Measurements from ENCODE around the gene BGN. TPM values are rescaled to one million over a fixed set of nuclear protein-coding genes. Genes with fewer than 3 reads are reported as not detected.

Gene BGN
- total and polyA plus RNA-seq, 10 of the 15 experiments (the other 5 are each of a cell fraction or from before 2014, with no cell fraction given): 0.06 to 0.18 (median 0.12) TPM; not detected in 7

DNA sequence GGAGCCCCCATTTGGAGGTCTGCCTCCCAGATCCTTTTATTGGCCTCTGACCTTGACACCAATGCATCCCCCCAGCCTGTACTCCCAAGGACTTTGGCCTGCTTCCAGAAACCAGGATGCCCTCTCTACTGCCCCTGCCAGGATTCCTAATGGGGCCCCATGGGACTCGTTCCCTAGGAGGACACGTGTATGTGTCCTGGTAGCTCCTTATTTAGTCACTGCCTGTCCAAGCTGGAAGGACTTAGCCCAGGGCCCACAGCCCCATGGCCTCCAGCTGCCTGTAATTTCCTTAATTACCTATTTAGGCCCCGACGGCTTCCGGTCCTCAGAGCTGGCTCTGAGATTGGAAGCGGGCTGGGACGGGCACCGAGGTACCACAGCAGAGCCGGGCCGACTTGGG is 32.0 kb downstream of the BGN start (continued):
- TF ChIP-seq, protein P1, sequence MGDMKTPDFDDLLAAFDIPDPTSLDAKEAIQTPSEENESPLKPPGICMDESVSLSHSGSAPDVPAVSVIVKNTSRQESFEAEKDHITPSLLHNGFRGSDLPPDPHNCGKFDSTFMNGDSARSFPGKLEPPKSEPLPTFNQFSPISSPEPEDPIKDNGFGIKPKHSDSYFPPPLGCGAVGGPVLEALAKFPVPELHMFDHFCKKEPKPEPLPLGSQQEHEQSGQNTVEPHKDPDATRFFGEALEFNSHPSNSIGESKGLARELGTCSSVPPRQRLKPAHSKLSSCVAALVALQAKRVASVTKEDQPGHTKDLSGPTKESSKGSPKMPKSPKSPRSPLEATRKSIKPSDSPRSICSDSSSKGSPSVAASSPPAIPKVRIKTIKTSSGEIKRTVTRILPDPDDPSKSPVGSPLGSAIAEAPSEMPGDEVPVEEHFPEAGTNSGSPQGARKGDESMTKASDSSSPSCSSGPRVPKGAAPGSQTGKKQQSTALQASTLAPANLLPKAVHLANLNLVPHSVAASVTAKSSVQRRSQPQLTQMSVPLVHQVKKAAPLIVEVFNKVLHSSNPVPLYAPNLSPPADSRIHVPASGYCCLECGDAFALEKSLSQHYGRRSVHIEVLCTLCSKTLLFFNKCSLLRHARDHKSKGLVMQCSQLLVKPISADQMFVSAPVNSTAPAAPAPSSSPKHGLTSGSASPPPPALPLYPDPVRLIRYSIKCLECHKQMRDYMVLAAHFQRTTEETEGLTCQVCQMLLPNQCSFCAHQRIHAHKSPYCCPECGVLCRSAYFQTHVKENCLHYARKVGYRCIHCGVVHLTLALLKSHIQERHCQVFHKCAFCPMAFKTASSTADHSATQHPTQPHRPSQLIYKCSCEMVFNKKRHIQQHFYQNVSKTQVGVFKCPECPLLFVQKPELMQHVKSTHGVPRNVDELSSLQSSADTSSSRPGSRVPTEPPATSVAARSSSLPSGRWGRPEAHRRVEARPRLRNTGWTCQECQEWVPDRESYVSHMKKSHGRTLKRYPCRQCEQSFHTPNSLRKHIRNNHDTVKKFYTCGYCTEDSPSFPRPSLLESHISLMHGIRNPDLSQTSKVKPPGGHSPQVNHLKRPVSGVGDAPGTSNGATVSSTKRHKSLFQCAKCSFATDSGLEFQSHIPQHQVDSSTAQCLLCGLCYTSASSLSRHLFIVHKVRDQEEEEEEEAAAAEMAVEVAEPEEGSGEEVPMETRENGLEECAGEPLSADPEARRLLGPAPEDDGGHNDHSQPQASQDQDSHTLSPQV (IDR thresholded peaks at IDR 0.05): no peak

DNA sequence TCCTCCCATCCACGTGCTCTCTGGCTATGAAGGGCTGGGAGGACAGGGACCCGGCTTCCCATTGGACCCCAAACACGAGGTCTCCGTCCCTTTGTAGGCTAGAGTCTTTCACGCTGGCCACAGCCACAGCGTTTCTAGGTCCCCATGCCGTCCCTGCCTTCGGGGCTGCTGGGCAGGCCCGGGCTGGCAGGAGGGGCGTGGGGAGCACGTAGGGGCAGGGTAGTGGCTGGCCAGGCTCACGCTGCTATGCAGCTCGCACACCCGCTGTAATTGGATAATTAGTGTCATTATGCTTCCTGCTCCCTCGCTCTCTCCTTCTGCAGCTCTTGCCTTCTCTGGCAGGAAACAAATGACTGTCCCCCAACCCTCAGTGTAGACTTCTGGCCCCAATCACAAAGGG is 32.4 kb downstream of the BGN start:
- WGBS (ENCODE audit: insufficient coverage, insufficient replicate concordance, low lambda C conversion rate, missing lambda C conversion rate): 38% methylated on average over 15 of the region's 15 CpGs
- BruUV-seq (replicated peaks): no TSS peak
- CTCF ChIA-PET: no interaction called here

More for the DNA sequence above, 32.4 kb downstream of the BGN start:
- Histone ChIP-seq H3K27me3 (replicated peaks in 1 of 2; ENCODE audit: control insufficient read depth in 2 of 2, insufficient read depth in 2 of 2, low read length in 1 of 2) (no peaks in the 10 kb centered on the region; a peak in 1 of 4 replicates), H3K79me2 (ENCODE audit: control insufficient read depth, insufficient read depth, low read length) (no peaks in the 10 kb centered on the region), H3K4me2 (ENCODE audit: control insufficient read depth, insufficient read depth) (no peak overlapping the region), H2AFZ (ENCODE audit: control insufficient read depth, low read depth, low read length) (no peak overlapping the region), H3K4me1 (ENCODE audit: control insufficient read depth, insufficient read depth, low read length) (no peaks in the 10 kb centered on the region), H4K20me1 (ENCODE audit: control insufficient read depth, insufficient read depth) (no peaks in the 10 kb centered on the region; the same call in 1 of the 2 replicates), H3K9me3 (replicated peaks; ENCODE audit: control insufficient read depth, insufficient read depth, low read length) (no peaks in the 10 kb centered on the region), H3K9ac (ENCODE audit: control insufficient read depth, insufficient read depth, low read length) (no peak overlapping the region), H3K27ac (ENCODE audit: control insufficient read depth, insufficient read depth) (no peak overlapping the region), H3K4me3 (no peak overlapping the region), H3K36me3 (ENCODE audit: control insufficient read depth in 2 of 2, insufficient read depth in 2 of 2, low read length in 1 of 2) (no peaks in the 10 kb centered on the region)
- DNase-seq (ENCODE audit: low read depth, low spot score) (no peak), ATAC-seq (no peak), FAIRE-seq (no peak)
- POLR2A ChIA-PET: no interaction called here
- RAD21 ChIA-PET (ENCODE audit: unreplicated experiment): no interaction called here
- in situ Hi-C loops (cut with MboI): loop anchor here (10.0 kb wide), 1 partner anchor 58 kb away; no protein-coding TSS in a partner anchor
- intact Hi-C loops (cut with micrococcal nuclease; ENCODE audit: unreplicated experiment): no loop called here
- TF ChIP-seq EZH2 (IDR thresholded peaks at IDR 0.05; ENCODE audit: borderline replicate concordance, control insufficient read depth, low read depth, low read length) (no peak), YY1 (IDR thresholded peaks at IDR 0.05; ENCODE audit: low read depth, low read length) (no peak)
- SMC1A ChIA-PET (ENCODE audit: uncharacterized antibody, unreplicated experiment): no interaction called here

All from GM12878 (cell line).